Measurements from ENCODE around the gene CX3CR1.

- no peak for TF ChIP-seq CTCF (IDR thresholded peaks at IDR 0.05; ENCODE audit: low read length)
- TF ChIP-seq EZH2 (IDR thresholded peaks at IDR 0.05; ENCODE audit: borderline replicate concordance, low read length): no peak
Measured at GRCh38 chr3:39278616-39278935, 1.3 kb downstream of the CX3CR1 start.
